ENCODE data around the gene AADACL4. TPM values are rescaled to one million over a fixed set of nuclear protein-coding genes. Genes with fewer than 3 reads are reported as not detected.

The AADACL4 gene
- total and polyA plus RNA-seq, 2 experiments from 2014 or later: not detected

GRCh38 chr1:12666141-12666735, 22.4 kb downstream of the AADACL4 start:
- TF ChIP-seq, protein P1, sequence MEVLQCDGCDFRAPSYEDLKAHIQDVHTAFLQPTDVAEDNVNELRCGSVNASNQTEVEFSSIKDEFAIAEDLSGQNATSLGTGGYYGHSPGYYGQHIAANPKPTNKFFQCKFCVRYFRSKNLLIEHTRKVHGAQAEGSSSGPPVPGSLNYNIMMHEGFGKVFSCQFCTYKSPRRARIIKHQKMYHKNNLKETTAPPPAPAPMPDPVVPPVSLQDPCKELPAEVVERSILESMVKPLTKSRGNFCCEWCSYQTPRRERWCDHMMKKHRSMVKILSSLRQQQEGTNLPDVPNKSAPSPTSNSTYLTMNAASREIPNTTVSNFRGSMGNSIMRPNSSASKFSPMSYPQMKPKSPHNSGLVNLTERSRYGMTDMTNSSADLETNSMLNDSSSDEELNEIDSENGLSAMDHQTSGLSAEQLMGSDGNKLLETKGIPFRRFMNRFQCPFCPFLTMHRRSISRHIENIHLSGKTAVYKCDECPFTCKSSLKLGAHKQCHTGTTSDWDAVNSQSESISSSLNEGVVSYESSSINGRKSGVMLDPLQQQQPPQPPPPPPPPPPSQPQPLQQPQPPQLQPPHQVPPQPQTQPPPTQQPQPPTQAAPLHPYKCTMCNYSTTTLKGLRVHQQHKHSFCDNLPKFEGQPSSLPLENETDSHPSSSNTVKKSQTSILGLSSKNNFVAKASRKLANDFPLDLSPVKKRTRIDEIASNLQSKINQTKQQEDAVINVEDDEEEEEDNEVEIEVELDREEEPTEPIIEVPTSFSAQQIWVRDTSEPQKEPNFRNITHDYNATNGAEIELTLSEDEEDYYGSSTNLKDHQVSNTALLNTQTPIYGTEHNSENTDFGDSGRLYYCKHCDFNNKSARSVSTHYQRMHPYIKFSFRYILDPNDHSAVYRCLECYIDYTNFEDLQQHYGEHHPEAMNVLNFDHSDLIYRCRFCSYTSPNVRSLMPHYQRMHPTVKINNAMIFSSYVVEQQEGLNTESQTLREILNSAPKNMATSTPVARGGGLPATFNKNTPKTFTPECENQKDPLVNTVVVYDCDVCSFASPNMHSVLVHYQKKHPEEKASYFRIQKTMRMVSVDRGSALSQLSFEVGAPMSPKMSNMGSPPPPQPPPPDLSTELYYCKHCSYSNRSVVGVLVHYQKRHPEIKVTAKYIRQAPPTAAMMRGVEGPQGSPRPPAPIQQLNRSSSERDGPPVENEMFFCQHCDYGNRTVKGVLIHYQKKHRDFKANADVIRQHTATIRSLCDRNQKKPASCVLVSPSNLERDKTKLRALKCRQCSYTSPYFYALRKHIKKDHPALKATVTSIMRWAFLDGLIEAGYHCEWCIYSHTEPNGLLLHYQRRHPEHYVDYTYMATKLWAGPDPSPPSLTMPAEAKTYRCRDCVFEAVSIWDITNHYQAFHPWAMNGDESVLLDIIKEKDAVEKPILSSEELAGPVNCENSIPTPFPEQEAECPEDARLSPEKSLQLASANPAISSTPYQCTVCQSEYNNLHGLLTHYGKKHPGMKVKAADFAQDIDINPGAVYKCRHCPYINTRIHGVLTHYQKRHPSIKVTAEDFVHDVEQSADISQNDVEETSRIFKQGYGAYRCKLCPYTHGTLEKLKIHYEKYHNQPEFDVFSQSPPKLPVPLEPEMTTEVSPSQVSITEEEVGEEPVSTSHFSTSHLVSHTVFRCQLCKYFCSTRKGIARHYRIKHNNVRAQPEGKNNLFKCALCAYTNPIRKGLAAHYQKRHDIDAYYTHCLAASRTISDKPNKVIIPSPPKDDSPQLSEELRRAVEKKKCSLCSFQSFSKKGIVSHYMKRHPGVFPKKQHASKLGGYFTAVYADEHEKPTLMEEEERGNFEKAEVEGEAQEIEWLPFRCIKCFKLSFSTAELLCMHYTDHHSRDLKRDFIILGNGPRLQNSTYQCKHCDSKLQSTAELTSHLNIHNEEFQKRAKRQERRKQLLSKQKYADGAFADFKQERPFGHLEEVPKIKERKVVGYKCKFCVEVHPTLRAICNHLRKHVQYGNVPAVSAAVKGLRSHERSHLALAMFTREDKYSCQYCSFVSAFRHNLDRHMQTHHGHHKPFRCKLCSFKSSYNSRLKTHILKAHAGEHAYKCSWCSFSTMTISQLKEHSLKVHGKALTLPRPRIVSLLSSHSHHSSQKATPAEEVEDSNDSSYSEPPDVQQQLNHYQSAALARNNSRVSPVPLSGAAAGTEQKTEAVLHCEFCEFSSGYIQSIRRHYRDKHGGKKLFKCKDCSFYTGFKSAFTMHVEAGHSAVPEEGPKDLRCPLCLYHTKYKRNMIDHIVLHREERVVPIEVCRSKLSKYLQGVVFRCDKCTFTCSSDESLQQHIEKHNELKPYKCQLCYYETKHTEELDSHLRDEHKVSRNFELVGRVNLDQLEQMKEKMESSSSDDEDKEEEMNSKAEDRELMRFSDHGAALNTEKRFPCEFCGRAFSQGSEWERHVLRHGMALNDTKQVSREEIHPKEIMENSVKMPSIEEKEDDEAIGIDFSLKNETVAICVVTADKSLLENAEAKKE (CRISPR knock-in tag; IDR thresholded peaks at IDR 0.05): no peak
- no peak for TF ChIP-seq CREB1 (CRISPR knock-in tag; IDR thresholded peaks at IDR 0.05; ENCODE audit: low read depth)
- TF ChIP-seq ZNF331 (CRISPR knock-in tag; IDR thresholded peaks at IDR 0.05; ENCODE audit: low read depth): no peak
- no peak for TF ChIP-seq JUNB (IDR thresholded peaks at IDR 0.05; ENCODE audit: unreplicated experiment)
- no peak for TF ChIP-seq NANOG (IDR thresholded peaks at IDR 0.05; ENCODE audit: borderline replicate concordance)
- TF ChIP-seq REST (IDR thresholded peaks at IDR 0.05; ENCODE audit: unreplicated experiment): no peak
- TF ChIP-seq STAT1 (IDR thresholded peaks at IDR 0.05; ENCODE audit: unreplicated experiment): no peak
- TF ChIP-seq, protein P2, sequence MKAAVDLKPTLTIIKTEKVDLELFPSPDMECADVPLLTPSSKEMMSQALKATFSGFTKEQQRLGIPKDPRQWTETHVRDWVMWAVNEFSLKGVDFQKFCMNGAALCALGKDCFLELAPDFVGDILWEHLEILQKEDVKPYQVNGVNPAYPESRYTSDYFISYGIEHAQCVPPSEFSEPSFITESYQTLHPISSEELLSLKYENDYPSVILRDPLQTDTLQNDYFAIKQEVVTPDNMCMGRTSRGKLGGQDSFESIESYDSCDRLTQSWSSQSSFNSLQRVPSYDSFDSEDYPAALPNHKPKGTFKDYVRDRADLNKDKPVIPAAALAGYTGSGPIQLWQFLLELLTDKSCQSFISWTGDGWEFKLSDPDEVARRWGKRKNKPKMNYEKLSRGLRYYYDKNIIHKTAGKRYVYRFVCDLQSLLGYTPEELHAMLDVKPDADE (IDR thresholded peaks at IDR 0.05): no peak
- TF ChIP-seq ZNF114 (CRISPR knock-in tag; IDR thresholded peaks at IDR 0.05): no peak
- no peak for TF ChIP-seq EZH2phosphoT487 (IDR thresholded peaks at IDR 0.05; ENCODE audit: unreplicated experiment)
- no peak for TF ChIP-seq EZH2 (IDR thresholded peaks at IDR 0.05; ENCODE audit: low read depth, unreplicated experiment)
- TF ChIP-seq CTCF (conservative IDR thresholded peaks at IDR 0.05; ENCODE audit: low read depth in 2 of 2): no peak
- TF ChIP-seq POLR2AphosphoS5 (IDR thresholded peaks at IDR 0.05; ENCODE audit: low read depth): no peak
- ATAC-seq: no peak
- Mint-ChIP-seq H3K9me3 (peaks cover 16% of the 10 kb centered on the region), H3K4me1 (peaks cover 3% of the 10 kb centered on the region; the same call in 1 of the 3 replicates), H3K27ac (no peak overlapping the region), H3K36me3 (ENCODE audit: low read depth) (peaks cover 6% of the 10 kb centered on the region), H3K27me3 (ENCODE audit: insufficient read depth, low read depth, poor library complexity) (no peaks in the 10 kb centered on the region), H3K4me3 (no peak overlapping the region)
- Histone ChIP-seq H3K4me2 (no peak overlapping the region), H3K4me1 (ENCODE audit: insufficient read depth) (no peaks in the 10 kb centered on the region), H4K20me1 (replicated peaks; ENCODE audit: insufficient read depth) (no peaks in the 10 kb centered on the region), H3K9me2 (ENCODE audit: insufficient read depth) (0 out of 2 replicates have a peak, but pooled peaks cover 4% of the 10 kb centered on the region), H3K27ac (ENCODE audit: low read depth) (no peak overlapping the region), H3K4me3 (no peak overlapping the region), H2AFZ (peak overlapping the region; percentile 56; the same call in 1 of the 2 replicates), H3K79me2 (replicated peaks; ENCODE audit: insufficient read depth) (no peaks in the 10 kb centered on the region), H3K27me3 (ENCODE audit: insufficient read depth) (no peaks in the 10 kb centered on the region), H3K36me3 (ENCODE audit: insufficient read depth) (no peaks in the 10 kb centered on the region), H3F3A (replicated peaks; ENCODE audit: low read depth) (no peaks in the 10 kb centered on the region)
- no peak for DNase-seq (ENCODE audit: low spot score)

Data from GM23338 (cell line).